ENCODE results near the gene MVD.

The MVD gene

DNA sequence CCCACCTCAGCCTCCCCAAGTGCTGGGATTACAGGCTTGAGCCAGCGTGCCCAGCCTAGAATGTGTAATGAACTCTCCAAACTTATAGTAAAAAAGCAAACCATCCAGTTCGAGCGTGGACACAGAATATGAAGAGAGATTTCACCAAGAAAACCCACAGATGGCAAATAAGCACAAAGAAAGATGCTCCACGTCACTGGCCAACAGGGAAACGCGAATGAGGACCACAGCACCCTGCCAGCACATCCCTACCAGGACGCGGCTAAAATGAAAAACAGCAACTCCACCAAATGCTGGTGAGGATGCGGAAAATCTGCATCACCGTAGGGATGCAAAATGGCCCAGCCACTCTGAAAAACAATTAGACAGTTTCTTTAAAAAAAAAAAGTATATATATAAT lies 1.4 kb downstream of the MVD start:
- Histone ChIP-seq H3K9me3 (no peaks in the 10 kb centered on the region), H3K36me3 (peaks cover 0 to 20% (median 8%) of the 10 kb centered on the region in 3 donors), H3K27me3 (no peaks in the 10 kb centered on the region), H3K4me3 (no peak overlapping the region), H3K4me1 (peaks cover 0 to 20% (median 11%) of the 10 kb centered on the region in 4 donors), H3K27ac (no peak overlapping the region)
- DNase-seq: no peak
- intact Hi-C loops (cut with DNase I; ENCODE audit: low total_unique reads): no loop called here
- TF ChIP-seq, protein P1, sequence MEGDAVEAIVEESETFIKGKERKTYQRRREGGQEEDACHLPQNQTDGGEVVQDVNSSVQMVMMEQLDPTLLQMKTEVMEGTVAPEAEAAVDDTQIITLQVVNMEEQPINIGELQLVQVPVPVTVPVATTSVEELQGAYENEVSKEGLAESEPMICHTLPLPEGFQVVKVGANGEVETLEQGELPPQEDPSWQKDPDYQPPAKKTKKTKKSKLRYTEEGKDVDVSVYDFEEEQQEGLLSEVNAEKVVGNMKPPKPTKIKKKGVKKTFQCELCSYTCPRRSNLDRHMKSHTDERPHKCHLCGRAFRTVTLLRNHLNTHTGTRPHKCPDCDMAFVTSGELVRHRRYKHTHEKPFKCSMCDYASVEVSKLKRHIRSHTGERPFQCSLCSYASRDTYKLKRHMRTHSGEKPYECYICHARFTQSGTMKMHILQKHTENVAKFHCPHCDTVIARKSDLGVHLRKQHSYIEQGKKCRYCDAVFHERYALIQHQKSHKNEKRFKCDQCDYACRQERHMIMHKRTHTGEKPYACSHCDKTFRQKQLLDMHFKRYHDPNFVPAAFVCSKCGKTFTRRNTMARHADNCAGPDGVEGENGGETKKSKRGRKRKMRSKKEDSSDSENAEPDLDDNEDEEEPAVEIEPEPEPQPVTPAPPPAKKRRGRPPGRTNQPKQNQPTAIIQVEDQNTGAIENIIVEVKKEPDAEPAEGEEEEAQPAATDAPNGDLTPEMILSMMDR (IDR thresholded peaks at IDR 0.05): no peak

GRCh38 chr16:88659160-88659559 lies 3.7 kb downstream of the MVD start:
- Histone ChIP-seq H3K4me1 (peaks cover 0 to 19% (median 11%) of the 10 kb centered on the region in 4 donors), H3K27ac (no peak overlapping the region), H3K27me3 (no peaks in the 10 kb centered on the region), H3K36me3 (peaks cover 13 to 42% (median 31%) of the 10 kb centered on the region in 3 donors), H3K4me3 (no peak overlapping the region), H3K9me3 (no peaks in the 10 kb centered on the region)
- DNase-seq: no peak
- intact Hi-C loops (cut with DNase I; ENCODE audit: low total_unique reads): no loop called here
- TF ChIP-seq, protein P1 (IDR thresholded peaks at IDR 0.05): no peak

GRCh38 chr16:88658714-88659113 lies 4.2 kb downstream of the MVD start:
- no peak overlapping the region for H3K27ac ChIP-seq
- H3K4me3 ChIP-seq: no peak overlapping the region
- H3K4me1 ChIP-seq: peaks cover 0 to 14% (median 7%) of the 10 kb centered on the region in 4 donors
- H3K9me3 ChIP-seq: no peaks in the 10 kb centered on the region
- intact Hi-C loops (cut with DNase I; ENCODE audit: low total_unique reads): no loop called here
- DNase-seq: no peak
- TF ChIP-seq, protein P1 (IDR thresholded peaks at IDR 0.05): no peak
- H3K36me3 ChIP-seq: peaks cover 17 to 47% (median 35%) of the 10 kb centered on the region in 3 donors
- no peaks in the 10 kb centered on the region for H3K27me3 ChIP-seq

- no peak for DNase-seq
- no peak overlapping the region for H3K4me3 ChIP-seq
- no peak overlapping the region for H3K27ac ChIP-seq
- intact Hi-C loops (cut with DNase I; ENCODE audit: low total_unique reads): no loop called here
- no peaks in the 10 kb centered on the region for H3K9me3 ChIP-seq
- peaks cover 17 to 60% (median 43%) of the 10 kb centered on the region in 3 donors for H3K36me3 ChIP-seq
- TF ChIP-seq, protein P1 (IDR thresholded peaks at IDR 0.05): no peak
- H3K27me3 ChIP-seq: peaks cover 0 to 1% of the 10 kb centered on the region in 2 donors
- peaks cover 0 to 9% (median 5%) of the 10 kb centered on the region in 4 donors for H3K4me1 ChIP-seq
Measured at GRCh38 chr16:88657371-88657770, 5.5 kb downstream of the MVD start.

- Histone ChIP-seq H3K4me1 (peaks cover 0 to 6% (median 1%) of the 10 kb centered on the region in 4 donors), H3K36me3 (peaks cover 17 to 69% (median 43%) of the 10 kb centered on the region in 3 donors), H3K4me3 (no peak overlapping the region), H3K9me3 (no peaks in the 10 kb centered on the region), H3K27ac (no peak overlapping the region), H3K27me3 (peaks cover 0 to 7% of the 10 kb centered on the region in 2 donors)
- TF ChIP-seq, protein P1 (IDR thresholded peaks at IDR 0.05): no peak
- intact Hi-C loops (cut with DNase I; ENCODE audit: low total_unique reads): no loop called here
- DNase-seq: no peak
Measured at GRCh38 chr16:88656291-88656980, 6.5 kb downstream of the MVD start.

All from tibial artery (tissue), 4 donors.